Coronary artery (tissue), 2 donors: ENCODE measurements around the gene ELK1.
"Not testable (repeated sequence)": the region's sequence is repeated elsewhere in the genome, so short reads cannot be mapped to it uniquely, and the experiment has no call there.

Source experiments
- DNase-seq: peaks from one replicate; pipeline ENCODE4 v3.0.0-alpha.2; 2017; ENCODE audit warnings: low spot score
- H3K27ac ChIP-seq, 2 donors: fragments of 200-600 bp; sonication (generic); one replicate each; pipeline ENCODE4 v1.5.1; 2016 to 2019
- H3K4me3 ChIP-seq: fragments of 200-600 bp; sonication (generic); 2 replicates; pipeline ENCODE4 v1.5.1; 2016; ENCODE audit warnings: mild to moderate bottlenecking, moderate library complexity
- CTCF ChIP-seq: fragments of 200-600 bp; sonication (generic); IDR thresholded peaks from one replicate; pipeline ENCODE4 v1.5.1; 2019; ENCODE audit warnings: antibody characterized with exemption

The ELK1 gene

GRCh38 chrX:47650164-47651042, at the start of gene ELK1:
TSS of gene ELK1 (minus strand) at chrX:47650563. CDS start at chrX:47641441, 9,122 bp downstream.
- peak; percentile 98 for DNase-seq
- H3K27ac ChIP-seq: peak within 1 kb of the TSS; percentile 84 to 93
- no peak for TF ChIP-seq CTCF
- H3K4me3 ChIP-seq: peak within 1 kb of the TSS; percentile 87

- no peak for DNase-seq
These were observed 46.8 kb upstream of the ELK1 start for GRCh38 chrX:47697181-47697580.

GRCh38 chrX:47690175-47690574, 39.8 kb upstream of the ELK1 start:
- DNase-seq: no peak
- no peak for TF ChIP-seq CTCF

More at GRCh38 chrX:47697181-47697580, 46.8 kb upstream of the ELK1 start:
- no peak for TF ChIP-seq CTCF
- Histone ChIP-seq H3K4me3 (no peak overlapping the region), H3K27ac (no peak overlapping the region)

GRCh38 chrX:47687263-47687662, 36.9 kb upstream of the ELK1 start:
- Histone ChIP-seq H3K4me3 (no peak overlapping the region), H3K27ac (no peak overlapping the region)
- no peak for TF ChIP-seq CTCF
- DNase-seq: no peak

More at GRCh38 chrX:47690175-47690574, 39.8 kb upstream of the ELK1 start:
- no peak overlapping the region for H3K4me3 ChIP-seq
- no peak overlapping the region for H3K27ac ChIP-seq

- no peak for DNase-seq
- no peak overlapping the region for H3K27ac ChIP-seq
- H3K4me3 ChIP-seq: no peak overlapping the region
- TF ChIP-seq CTCF: no peak
These were observed 33.5 kb upstream of the ELK1 start for GRCh38 chrX:47683829-47684205.

GRCh38 chrX:47683184-47683828, 32.9 kb upstream of the ELK1 start:
- DNase-seq: no peak
- no peak overlapping the region for H3K27ac ChIP-seq
- no peak for TF ChIP-seq CTCF
- no peak overlapping the region for H3K4me3 ChIP-seq

- not testable (repeated sequence) for H3K4me3 ChIP-seq, DNase-seq, H3K27ac ChIP-seq
These were observed 25.8 kb upstream of the ELK1 start for GRCh38 chrX:47675959-47676859.
